CD4-positive, alpha-beta T cell treated with Interleukin-12 subunit alpha and Interleukin-12 subunit beta, for 1 hour (primary cell): ENCODE measurements around the gene HMX1.

ENCODE experiments used
- DNase-seq: peaks from one replicate; pipeline ENCODE4 v3.0.0-alpha.2; 2020

Gene HMX1

DNA sequence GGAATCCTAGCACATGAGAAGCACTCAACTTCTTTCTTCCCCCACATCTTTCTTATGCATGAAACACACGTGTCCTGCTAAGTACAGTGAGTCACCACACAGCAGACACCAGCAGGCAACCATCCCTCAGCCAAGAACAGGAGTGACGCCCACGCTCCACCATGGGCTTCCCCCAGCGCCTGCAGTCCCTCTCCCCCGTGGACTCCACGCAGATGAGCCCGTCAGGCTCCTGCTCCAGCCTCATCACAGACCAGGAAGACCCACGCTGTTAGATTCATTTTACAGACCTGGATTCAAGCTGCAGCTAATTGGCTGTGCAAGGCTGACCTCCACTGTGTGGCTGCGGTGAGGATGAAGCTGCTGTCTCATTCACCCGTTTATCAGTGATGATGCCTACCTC, 16.7 kb downstream of the HMX1 start:
- DNase-seq: no peak

DNA sequence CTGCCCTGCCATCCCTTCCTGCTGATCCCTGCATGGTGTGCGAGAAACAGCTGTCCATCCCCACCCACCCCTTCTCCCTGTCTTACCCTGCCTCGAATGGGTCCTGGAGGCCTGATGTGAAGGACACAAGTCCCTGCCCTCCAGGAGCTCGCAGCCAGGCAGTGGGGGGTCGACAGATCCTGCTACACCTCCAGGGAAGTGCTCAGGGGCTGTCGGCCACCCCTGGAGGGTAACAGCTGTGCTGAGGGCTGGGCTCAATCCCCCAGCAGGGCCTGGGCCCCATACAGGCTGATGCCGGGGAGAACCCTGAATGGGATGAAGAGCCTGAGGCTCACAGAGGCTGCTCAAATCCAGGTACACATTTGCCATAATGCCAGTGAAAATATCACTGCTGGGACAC, 17.6 kb downstream of the HMX1 start:
- no peak for DNase-seq

DNA sequence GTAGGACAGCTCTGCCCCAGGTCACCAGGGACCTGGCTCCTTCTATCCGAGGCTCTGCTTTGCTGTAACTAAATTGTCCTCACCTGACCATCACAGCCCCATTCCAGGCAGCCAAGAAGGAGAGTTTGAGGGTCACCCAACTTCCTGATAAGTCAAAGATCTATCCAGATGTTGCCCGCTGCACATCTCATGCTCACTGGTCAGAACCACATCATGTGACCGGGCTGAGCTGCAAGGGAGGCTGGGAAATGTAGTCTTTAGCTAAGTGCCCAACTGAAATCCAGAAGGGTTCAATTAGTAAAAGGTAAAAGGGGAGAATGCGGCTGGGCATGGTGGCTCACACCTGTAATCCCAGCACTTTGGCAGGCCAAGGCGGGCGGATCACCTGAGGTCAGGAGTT, 18.4 kb downstream of the HMX1 start:
- no peak for DNase-seq

DNA sequence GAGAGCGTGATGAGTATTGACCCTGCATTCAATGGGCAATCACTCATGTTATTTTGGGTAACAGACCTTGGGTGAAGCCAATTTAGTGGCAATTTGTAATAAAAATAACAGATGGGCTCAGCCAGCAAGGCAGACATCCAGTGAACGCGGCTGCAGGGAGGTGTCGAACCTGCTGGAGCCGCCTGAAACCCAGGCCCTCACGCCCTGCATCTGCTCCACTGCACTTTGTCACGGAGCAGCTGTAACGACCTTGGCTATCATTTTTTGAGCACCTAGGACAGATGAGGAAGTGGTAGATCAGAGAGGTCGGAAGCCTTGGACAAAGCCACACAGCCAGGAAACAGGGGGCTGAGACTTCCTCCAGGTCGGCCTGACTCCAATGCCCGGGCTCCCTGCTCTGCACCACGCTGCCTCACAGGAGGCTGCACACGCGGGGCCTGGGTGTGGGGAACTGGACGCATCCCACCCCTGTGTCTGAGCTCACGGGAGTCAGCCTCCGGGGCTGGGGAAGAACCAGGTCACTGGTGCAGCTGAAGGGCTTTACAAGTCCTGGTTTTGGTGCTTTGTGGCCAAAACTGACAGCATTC, 19.4 kb downstream of the HMX1 start:
- DNase-seq: no peak

DNA sequence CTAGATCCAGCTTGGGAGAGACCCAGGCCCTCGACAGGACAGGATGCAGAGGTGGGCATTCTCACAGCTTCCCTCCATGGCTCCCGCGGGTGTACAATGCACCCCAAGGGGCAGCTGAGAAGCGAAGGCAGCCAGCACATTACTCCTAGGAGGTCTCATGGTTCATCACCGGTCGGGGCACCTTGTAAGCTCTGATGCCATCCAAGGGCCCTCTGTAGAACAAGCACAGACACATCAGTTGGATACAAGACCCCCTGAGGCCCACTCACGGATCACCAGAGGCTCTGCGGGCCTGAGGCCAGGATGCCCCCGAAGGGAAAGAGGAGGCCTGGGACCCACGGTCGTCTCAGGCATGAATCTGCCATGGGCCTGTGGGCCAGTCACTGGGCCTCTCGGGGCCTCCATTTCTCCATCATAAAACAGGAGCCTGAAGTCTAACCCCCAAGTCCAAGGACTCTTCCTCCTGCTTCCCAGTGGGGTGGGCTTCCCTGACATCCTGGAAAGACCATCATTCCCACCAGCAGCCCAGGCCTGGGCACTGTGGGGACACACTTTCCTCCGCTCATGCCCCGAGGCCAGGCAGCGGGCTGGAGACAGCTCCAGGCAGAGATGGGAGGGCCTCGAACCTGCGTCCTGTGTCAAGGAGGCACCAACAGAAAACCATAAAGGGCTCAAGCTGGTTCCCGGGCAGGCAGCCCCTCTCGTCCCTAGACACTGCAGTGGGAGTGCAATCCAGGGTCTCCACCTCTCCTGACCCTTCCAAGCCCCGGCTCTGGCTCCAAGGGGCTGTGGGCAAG, 20.1 kb downstream of the HMX1 start:
- DNase-seq: no peak

DNA sequence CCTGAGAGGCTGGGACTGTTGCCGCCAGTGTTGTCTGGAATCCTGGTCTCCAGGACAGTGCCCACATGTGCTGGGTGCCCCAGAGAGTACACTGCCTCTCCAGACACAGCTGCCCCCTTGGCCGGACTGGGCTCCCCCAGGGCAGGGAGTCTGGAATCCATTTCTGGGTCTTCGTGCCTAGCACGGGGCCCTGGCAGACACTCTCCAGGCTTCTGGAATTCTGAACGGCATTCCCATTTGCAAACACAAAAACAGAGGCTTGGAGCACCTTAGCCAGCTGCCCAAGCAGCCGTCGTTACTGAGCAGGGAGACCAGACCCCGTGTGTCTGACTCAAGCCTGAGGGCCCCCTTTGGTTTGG, 20.8 kb downstream of the HMX1 start:
- DNase-seq: no peak

DNA sequence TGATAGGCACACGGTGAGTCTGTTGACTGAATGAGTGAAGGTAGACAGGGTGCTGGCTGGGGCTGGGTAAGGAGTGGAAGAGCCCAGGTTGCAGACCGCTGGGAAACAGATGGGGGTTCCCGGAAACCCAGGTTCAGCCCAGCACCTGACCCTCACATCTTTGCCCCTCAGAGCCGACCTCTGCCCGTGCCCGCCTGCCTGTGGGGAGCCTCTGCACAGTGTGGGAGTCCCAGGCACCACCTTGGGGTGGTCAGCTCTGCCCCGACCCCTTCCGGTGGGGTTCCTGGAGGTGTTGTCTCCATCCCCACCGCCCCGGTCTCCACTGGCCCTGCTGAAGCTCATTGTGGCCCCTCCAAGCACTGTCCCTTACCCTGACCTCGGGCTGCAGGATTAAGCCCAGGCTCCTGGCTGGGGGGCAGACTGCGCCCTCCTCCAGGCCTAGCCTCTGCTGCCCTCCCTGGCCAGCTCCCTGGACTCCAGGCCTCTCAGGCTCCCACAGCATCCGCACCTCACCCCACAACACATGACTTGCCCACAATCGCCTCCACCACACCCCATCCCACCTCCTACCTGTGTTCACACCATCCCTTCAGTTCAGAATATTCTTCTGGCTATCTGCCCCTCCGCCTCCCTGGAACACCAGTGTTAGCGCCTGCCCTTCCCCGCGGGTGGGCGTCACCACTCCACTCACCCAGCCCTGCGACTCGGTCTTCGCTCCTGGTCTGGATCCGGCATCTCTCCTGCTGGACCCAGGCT, 21.4 kb downstream of the HMX1 start:
- DNase-seq: no peak

DNA sequence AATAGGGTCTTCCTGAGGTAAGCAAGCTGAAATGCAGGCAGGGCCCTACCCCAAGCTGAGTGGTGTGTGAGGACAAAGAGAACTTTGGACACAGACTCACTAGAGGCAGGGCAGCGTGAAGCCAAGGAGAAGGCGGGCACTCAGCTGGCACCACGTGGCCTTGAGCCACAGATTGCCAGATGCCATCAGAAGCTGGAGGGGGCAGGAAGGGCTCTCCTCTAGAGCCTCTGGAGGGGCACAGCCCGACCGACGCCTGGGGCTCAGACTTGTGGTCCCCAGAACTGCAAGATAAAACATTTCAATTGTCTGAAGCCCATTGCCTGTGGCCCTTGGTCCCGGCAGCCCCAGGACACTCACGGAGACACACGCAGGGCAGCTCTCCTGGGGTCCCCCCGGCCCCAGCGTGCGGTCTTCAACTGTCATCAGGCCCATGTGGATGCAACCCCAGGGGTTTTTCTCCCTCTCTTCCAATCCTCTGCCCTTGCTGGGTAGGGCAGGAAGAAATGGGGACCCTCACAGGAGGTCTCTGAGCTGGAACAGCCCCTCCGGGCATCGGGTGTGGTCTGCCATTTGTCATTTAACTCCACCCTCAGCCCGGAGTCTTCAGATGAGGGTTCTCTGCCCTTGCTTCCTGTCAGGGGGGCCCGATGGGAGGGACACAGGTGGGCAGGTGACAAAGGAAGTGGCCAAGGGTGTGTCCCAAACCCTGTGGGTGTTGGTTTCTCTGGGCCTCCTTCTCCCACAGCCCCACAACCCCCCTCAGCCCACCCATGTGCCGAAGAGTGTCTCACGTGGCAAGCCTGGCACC, 22.2 kb downstream of the HMX1 start:
- no peak for DNase-seq

DNA sequence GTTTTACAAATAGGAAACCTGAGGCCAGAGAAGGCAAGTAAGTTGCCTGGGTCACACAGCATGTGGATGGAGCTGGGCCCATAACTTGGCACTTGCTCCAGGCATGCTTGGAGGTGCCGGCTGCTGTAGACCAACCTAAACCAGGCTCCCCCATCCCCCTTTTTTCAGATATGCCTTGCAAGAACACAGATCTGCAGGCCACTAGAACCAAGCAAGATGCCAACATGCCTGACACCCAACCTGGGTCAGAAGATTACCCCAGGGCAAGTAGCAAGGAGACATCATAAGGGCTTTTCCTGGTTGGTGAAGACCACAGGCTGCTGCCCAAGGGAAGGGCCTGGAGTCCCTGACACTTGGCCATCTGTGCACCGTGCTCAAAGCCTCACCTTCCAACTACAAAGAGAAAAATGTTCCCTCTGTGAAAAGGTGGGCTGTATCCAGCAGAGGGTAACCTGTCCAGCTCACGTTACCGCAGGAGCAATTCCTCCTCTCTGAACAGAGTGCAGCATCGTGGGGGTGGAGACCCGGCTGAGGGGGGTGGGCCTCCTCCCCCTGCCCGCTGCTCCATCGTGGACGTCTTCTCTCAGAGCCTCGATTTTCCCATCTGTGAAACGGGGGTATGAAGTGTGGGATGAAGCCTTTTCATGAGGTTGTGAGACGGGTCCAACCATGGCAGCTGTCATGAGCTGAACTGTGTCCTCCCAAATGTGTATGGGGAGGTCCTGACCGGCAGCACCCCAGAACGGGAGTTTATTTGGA, 23.0 kb downstream of the HMX1 start:
- DNase-seq: no peak

DNA sequence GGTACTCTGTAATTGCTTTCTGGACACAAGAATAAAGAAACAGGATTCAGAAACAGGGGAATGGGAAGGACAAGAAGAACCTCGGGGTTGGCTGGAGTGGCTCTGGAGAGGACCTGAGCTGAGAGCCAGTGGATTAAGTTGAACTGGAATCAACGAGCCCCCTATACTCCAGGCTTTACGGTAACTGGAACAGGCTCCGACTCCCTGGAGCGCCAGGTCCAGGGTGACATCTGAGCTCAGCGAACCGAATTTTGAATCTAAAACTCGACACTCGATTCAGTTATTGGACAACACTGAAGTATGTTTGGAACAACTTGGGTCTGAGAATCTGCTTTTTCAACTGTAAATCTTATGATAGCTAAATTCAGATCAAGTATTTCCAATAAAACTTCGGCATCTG, 23.9 kb downstream of the HMX1 start:
- no peak for DNase-seq

DNA sequence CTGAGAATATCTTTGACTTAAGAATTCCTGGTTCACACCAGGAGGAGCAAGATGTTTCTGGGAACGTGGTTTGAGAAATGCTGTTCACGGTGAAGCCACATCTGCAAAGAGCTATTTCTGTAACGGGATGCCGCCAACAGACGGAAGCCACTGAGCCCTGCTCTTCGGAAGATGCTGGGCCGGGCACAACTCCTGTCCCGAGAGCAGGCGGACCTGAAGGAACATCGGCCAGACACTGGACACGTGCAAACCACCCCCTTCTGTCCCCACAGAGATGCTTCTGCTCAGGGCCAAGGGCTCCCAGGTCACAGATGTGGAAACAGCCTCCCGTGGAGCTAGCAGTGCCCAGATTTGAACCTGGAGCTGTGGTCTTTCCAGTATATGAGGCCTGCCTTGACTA, 24.3 kb downstream of the HMX1 start:
- DNase-seq: no peak

DNA sequence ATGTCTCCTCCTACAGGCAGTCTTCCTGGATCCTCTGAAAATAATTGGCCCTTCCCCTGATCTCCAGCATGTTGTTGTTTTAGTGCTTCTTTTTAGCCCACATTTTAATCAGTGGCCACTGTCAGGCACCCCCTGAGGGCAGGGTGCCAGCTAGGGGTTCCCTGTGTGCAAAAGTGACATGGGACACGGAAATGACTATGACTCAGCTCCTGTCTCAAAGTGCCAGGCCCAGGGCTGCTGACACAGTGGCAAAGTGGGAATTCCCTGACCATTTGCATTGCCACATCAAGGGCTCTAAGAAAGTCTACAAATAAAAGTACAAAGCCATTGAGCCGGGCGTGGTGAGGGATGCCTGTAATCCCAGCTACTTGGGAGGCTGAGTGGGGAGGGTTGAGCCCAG, 24.8 kb downstream of the HMX1 start:
- no peak for DNase-seq

DNA sequence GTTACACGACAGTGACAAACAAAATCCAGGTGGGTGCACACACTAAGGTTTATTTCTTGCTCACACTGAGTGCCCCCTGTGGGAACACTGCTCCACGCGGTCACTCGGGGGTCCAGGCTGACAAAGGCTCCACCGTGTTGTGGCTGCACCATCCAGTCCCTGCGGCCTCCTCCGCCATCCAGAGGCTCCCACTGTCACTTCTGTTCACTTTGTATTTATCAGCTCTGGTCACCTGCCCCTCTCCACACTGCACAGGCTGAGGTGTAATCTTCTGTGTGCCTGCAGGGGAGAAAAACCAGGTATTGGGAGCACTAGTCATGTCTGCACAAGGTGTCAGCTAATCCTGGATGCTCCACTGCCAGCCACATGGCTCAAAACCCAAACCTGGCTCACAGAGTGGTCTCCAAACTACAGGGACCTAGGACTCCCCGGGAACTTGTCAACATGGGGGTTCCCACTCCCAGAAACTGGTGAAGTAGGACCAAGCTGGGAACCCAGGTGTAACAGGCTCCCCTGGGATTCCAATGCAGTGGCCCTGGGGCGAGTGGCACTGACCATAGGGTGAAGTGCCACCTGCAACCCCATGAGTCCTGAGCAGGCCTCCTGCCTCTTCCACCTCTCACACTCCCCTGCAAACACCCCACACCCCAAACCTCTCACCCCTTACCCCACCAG, 25.5 kb downstream of the HMX1 start:
- DNase-seq: no peak

DNA sequence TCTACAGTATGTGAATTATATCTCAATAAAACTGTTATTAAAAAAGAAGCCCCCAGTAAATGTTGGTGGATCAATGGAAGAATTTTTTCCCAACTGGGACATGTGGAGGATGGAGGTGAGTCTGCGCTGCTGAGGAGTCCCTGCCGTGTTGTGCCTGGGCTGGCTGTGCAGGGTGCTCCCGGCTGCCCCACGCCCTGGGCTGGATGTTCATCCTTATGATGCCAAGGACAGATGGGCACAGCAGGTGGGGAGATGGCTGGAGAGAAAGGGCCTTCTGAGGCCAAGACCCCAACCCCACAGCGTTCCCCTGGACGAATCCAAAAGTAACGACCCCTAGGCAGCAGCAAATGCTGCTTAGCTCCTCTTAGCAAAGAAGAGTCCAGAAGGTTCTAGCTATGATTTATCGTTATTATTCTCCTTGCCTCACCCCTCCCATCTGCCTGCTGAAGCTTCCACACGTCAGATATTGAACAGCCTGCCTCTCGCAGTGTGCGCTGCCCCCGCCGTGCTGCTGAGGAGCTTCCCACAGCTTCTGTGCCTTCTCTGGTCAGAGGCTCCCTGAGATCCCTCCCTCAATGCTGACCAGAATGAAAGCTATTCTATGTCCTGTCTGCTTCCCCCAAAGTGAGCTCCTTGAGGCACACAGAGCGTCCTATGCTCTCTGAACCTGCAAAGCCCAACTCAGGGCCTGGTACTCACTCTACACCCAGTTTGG, 26.5 kb downstream of the HMX1 start:
- no peak for DNase-seq

DNA sequence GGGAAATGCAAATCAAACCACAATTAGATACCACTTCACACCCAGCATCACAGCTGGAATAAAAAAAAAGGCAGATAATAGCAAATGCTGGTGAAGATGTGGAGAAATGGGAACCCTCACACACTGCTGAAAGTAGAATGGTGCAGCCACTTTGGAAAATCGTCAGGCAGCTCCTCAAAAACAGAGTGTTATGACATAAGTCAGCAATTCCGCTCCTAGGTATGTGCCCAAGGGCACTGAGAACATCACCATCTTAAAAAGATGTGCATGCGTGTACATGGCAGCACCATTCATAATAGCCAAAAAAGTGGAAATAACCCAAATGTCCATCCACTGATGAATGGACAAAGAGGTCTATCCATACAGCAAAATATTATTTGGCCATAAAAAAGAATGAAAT, 28.0 kb downstream of the HMX1 start:
- no peak for DNase-seq

DNA sequence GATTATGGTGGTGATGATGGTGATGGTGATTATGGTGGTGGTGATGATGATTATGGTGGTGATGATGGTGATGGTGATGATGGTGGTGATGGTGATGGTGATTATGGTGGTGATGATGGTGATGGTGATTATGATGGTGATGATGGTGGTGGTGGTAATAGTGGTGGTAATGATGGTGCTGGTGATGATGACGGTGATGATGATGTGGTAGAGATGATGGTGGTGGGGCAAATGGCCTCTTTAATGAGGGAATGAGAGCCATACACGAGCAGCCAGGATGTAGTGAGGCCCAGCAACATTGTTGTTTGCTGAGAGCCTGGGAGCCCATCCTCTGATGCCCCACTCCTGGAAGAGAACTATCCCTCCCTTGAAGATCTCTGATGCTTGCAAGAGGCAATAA, 29.0 kb downstream of the HMX1 start:
- no peak for DNase-seq

DNA sequence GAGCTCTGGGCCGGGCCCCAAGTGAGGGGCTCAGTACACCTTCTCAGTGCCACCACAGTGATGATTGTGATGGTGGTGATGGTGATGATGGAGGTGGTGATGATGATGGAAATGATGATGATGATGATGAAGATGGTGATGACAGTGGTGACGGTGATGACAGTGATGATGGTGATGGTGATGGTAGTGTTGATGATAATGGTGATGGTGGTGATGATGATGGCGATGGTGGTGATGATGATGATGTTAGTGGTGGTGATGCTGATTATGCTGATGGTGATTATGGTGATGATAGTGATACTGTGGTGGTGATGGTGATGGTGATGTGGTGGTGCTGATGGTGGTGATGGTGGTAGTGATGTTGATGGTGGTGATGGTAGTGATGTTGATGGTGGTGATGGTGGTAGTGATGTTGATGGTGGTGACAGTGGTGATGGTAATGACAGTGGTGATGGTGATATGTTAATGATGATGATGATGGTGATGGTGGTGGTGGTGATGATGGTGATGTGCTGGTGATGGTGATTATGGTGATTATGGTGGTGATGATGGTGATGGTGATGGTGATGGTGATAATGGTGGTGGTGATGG, 29.9 kb downstream of the HMX1 start:
- no peak for DNase-seq

DNA sequence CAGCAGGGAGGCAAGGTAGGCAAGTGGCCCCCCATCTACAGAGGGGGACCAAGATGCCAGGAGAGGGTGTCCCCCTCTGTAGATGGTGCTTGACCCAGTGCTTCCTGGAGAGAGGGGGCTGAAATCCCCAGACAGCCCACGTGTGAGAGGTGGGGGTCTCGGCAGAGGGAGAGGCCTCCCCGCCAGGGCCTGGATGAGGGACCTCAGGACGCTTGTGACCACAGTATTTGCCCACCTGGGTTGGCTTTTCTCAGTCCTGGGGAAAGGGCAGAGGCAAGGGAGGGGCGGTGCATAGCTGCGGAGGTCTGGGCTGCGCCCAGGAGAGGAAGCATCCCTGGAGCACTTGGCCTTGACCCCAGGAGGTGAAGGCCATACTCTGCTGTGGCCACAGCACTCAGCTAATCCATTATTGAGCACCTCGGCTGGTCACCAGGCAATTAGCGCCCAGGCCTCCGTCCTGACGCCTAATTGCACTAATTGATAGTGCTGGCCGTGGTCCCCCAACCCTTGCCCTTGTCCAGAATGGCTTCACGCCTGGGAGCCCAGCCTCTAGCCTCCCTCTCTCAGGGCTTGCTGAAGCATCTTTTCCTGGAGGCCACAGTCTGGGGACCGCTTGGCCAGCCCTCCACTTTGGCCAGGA, 30.7 kb downstream of the HMX1 start:
- DNase-seq: no peak

DNA sequence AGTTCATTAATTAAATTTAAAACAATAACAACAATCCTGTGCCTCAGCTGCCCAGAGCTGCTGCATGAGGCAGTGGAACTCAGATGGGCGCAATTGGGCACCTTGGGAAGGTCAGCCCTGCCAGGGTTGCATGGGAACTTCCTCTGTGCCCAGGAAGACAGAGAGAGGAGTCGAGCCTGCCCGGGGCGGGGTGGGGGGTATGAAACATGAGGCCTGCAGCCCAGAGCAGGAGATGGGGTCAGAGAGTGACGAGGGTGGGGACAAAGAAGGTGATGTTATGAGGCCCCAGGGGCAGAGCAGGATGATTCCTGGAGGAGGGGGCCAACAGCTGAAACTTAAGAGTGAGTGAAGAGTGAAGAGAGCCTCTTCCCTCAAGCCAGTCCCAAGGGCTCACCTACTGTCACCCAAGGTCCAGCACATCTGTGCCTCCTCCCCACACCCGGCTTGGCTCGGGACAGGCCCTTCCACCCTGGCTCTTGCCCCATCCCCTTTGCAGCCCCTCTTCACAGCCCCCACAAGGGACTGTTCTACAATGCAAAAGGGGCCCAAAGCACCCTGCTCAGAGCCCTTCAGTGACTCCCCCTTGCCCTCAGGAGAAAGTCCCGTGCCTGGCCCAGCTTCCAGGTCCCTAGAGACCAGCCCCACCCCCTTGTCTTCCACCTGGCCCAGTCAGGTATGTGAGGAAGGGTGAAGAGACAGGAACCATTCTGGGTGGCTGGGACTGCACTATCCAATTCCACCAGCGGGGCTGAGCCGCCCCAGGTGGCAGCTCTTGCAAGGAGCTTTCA, 31.4 kb downstream of the HMX1 start:
- no peak for DNase-seq
